ENCODE data around the gene BPIFA3. TPM values are rescaled to one million over a fixed set of nuclear protein-coding genes. Genes with fewer than 3 reads are reported as not detected.

Gene BPIFA3
- total and polyA plus RNA-seq, 2 of the 13 experiments (the other 11 are each of a cell fraction or from before 2014, with no cell fraction given), result not detected

DNA sequence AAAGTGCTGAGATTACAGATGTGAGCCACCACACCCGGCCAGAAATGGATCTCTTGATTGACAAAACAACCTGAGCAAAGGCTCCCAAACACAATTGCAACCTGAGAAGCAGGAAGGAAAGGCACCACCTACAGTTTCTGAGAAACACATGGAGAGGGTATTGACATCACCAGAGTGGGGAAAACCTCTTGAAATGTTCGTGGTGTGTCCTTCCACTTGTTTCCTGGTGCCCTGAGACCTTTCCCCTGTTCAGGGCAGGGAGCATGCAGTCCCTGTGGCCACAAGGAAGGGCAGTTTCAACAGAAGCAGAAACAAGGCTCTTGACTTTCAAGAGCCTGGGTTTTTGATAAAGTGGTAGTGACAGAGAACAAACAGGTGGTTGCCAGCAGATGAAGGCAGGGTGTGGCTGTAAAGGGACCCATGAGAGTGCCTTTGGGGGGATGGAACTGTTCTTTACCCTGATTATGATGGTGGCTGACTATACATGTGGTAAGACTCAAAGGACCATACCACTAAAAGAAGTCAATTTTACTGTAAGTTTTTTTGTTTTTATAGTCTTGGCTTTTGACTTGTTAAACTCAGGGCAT is 15.4 kb downstream of the BPIFA3 start (continued):
- TF ChIP-seq, protein P1, sequence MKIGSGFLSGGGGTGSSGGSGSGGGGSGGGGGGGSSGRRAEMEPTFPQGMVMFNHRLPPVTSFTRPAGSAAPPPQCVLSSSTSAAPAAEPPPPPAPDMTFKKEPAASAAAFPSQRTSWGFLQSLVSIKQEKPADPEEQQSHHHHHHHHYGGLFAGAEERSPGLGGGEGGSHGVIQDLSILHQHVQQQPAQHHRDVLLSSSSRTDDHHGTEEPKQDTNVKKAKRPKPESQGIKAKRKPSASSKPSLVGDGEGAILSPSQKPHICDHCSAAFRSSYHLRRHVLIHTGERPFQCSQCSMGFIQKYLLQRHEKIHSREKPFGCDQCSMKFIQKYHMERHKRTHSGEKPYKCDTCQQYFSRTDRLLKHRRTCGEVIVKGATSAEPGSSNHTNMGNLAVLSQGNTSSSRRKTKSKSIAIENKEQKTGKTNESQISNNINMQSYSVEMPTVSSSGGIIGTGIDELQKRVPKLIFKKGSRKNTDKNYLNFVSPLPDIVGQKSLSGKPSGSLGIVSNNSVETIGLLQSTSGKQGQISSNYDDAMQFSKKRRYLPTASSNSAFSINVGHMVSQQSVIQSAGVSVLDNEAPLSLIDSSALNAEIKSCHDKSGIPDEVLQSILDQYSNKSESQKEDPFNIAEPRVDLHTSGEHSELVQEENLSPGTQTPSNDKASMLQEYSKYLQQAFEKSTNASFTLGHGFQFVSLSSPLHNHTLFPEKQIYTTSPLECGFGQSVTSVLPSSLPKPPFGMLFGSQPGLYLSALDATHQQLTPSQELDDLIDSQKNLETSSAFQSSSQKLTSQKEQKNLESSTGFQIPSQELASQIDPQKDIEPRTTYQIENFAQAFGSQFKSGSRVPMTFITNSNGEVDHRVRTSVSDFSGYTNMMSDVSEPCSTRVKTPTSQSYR (CRISPR knock-in tag; IDR thresholded peaks at IDR 0.05; ENCODE audit: borderline replicate concordance), result no peak

DNA sequence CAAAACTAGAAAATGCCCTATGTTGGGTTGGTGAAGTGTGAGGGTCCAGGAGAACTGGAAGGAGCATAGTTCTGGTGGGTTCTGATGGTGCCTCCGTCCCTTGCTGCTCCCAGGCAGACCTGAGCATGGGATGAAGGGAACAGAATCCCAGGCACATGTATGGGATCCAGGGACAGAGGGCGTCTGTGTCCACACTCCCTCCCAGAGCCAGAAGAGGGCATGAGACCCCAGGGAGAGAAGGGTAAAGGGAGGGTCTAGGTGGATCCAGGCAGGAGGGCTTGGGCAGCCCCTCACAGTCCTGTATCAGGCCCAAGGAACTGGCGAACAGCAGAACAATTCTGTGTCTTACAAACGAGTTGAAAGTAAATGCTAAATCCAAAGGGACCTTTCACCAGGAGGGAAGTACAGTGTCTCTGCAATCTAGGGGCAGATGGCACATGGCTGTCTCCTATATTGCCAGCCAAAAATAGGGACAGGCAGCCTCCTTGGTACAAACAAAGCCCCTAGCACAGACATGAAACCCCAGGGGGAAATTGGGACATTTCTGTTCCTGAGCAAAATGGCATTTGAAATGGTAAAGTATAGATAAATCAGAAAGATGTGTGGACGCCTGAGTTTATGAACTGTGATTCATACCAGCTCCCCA is 16.1 kb downstream of the BPIFA3 start:
- ChIA-PET CTCF (ENCODE audit: low intra/inter-chr PET ratio, low total read pairs) (interaction anchor here (0.7 kb wide), 1 partner anchor 66 kb away, joined by 3 read pairs; no protein-coding TSS in a partner anchor), POLR2A (no interaction called here)
- BruUV-seq (replicated peaks), result no TSS peak
- Histone ChIP-seq H3K79me2 (ENCODE audit: insufficient read depth, low read length) (no peaks in the 10 kb centered on the region), H4K20me1 (ENCODE audit: insufficient read depth, low read length) (no peaks in the 10 kb centered on the region), H3K4me1 (ENCODE audit: insufficient read depth, low read length) (no peaks in the 10 kb centered on the region; the same call in 1 of the 2 replicates), H3K9me3 (ENCODE audit: low read length) (no peaks in the 10 kb centered on the region), H3K27ac (ENCODE audit: extremely low read length, insufficient read depth, low read length) (no peak overlapping the region), H3K4me2 (ENCODE audit: low read depth, low read length) (no peak overlapping the region), H2AFZ (ENCODE audit: low read length) (no peak overlapping the region), H3K4me3 (replicated peaks in 1 of 3; ENCODE audit: insufficient read depth in 1 of 3, low read depth in 2 of 3, low read length in 3 of 3) (no peak overlapping the region), H3K9ac (ENCODE audit: insufficient read depth, low read depth, low read length) (no peak overlapping the region), H3K36me3 (replicated peaks in 1 of 2; ENCODE audit: control insufficient read depth in 1 of 2, insufficient read depth in 2 of 2, low read length in 2 of 2) (no peaks in the 10 kb centered on the region), H3K27me3 (ENCODE audit: control insufficient read depth in 1 of 2, insufficient read depth in 2 of 2, low read length in 2 of 2) (peaks cover 2 to 30% of the 10 kb centered on the region in 2 experiments; a peak in 4 of 5 replicates)
- in situ Hi-C loops (cut with HindIII; ENCODE audit: extremely low pct_ligation_motif_present, low pct_unique_long_range_greater_than_20kb) (no loop called here), intact Hi-C loops (cut with micrococcal nuclease; ENCODE audit: unreplicated experiment) (no loop called here)
- peak; percentile 91 for ATAC-seq
- FAIRE-seq, result peak; percentile 63
- WGBS (ENCODE audit: low lambda C conversion rate), result 3% methylated on average over 5 of the region's 5 CpGs
- DNase-seq (ENCODE audit: low spot score), result peak; percentile 21
- no peak for TF ChIP-seq KAT7 (CRISPR knock-in tag; IDR thresholded peaks at IDR 0.05; ENCODE audit: borderline replicate concordance)
- TF ChIP-seq EP300 (IDR thresholded peaks at IDR 0.05; ENCODE audit: low read depth in 2 of 2, low read length in 2 of 2), result no peak
- TF ChIP-seq EP300 (CRISPR knock-in tag; IDR thresholded peaks at IDR 0.05; ENCODE audit: borderline replicate concordance), result no peak
- TF ChIP-seq MEIS2 (CRISPR knock-in tag; IDR thresholded peaks at IDR 0.05), result no peak
- TF ChIP-seq, protein P2, sequence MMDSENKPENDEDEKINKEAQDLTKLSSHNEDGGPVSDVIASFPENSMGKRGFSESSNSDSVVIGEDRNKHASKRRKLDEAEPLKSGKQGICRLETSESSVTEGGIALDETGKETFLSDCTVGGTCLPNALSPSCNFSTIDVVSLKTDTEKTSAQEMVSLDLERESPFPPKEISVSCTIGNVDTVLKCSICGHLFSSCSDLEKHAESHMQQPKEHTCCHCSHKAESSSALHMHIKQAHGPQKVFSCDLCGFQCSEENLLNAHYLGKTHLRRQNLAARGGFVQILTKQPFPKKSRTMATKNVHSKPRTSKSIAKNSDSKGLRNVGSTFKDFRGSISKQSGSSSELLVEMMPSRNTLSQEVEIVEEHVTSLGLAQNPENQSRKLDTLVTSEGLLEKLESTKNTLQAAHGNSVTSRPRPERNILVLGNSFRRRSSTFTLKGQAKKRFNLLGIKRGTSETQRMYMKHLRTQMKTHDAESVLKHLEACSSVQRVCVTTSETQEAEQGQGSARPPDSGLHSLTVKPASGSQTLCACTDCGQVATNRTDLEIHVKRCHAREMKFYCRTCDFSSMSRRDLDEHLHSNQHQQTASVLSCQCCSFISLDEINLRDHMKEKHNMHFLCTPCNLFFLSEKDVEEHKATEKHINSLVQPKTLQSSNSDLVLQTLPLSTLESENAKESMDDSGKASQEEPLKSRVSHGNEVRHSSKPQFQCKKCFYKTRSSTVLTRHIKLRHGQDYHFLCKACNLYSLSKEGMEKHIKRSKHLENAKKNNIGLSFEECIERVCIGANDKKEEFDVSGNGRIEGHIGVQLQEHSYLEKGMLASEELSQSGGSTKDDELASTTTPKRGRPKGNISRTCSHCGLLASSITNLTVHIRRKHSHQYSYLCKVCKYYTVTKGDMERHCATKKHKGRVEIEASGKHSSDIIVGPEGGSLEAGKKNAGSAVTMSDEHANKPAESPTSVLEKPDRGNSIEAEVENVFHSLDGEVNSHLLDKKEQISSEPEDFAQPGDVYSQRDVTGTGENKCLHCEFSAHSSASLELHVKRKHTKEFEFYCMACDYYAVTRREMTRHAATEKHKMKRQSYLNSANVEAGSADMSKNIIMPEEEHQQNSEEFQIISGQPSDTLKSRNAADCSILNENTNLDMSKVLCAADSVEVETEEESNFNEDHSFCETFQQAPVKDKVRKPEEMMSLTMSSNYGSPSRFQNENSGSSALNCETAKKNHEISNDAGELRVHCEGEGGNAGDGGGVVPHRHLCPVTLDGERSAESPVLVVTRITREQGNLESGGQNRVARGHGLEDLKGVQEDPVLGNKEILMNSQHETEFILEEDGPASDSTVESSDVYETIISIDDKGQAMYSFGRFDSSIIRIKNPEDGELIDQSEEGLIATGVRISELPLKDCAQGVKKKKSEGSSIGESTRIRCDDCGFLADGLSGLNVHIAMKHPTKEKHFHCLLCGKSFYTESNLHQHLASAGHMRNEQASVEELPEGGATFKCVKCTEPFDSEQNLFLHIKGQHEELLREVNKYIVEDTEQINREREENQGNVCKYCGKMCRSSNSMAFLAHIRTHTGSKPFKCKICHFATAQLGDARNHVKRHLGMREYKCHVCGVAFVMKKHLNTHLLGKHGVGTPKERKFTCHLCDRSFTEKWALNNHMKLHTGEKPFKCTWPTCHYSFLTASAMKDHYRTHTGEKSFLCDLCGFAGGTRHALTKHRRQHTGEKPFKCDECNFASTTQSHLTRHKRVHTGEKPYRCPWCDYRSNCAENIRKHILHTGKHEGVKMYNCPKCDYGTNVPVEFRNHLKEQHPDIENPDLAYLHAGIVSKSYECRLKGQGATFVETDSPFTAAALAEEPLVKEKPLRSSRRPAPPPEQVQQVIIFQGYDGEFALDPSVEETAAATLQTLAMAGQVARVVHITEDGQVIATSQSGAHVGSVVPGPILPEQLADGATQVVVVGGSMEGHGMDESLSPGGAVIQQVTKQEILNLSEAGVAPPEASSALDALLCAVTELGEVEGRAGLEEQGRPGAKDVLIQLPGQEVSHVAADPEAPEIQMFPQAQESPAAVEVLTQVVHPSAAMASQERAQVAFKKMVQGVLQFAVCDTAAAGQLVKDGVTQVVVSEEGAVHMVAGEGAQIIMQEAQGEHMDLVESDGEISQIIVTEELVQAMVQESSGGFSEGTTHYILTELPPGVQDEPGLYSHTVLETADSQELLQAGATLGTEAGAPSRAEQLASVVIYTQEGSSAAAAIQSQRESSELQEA (CRISPR knock-in tag; IDR thresholded peaks at IDR 0.05; ENCODE audit: not compliant biosample characterization), result no peak
- TF ChIP-seq NFRKB (IDR thresholded peaks at IDR 0.05), result no peak
- no peak for TF ChIP-seq TCF12 (IDR thresholded peaks at IDR 0.05)
- TF ChIP-seq TCF12 (CRISPR knock-in tag; IDR thresholded peaks at IDR 0.05), result no peak
- no peak for TF ChIP-seq ZNF572 (CRISPR knock-in tag; IDR thresholded peaks at IDR 0.05)

Data from HepG2 (cell line).